ENCODE data around the gene DKK2. TPM values are rescaled to one million over a fixed set of nuclear protein-coding genes. Genes with fewer than 3 reads are reported as not detected.

DKK2 gene
- total RNA-seq, 1 experiment from 2014 or later, result not detected

GRCh38 chr4:106906728-106907127, 129.4 kb downstream of the DKK2 start:
- Histone ChIP-seq H3K27ac (no peak overlapping the region), H3K36me3 (ENCODE audit: low read depth) (no peaks in the 10 kb centered on the region), H3K4me2 (no peak overlapping the region), H3K79me2 (ENCODE audit: low read depth) (no peaks in the 10 kb centered on the region), H3K9me3 (ENCODE audit: insufficient read depth, low read depth) (no peaks in the 10 kb centered on the region), H3F3A (ENCODE audit: insufficient read depth, low read depth) (no peaks in the 10 kb centered on the region), H3K27me3 (ENCODE audit: insufficient read depth, low read depth) (no peaks in the 10 kb centered on the region), H3K4me1 (replicated peaks; ENCODE audit: insufficient read depth) (no peaks in the 10 kb centered on the region), H3K4me3 (no peak overlapping the region), H3K9me2 (ENCODE audit: insufficient read depth) (no peaks in the 10 kb centered on the region), H2AFZ (no peak overlapping the region), H4K20me1 (ENCODE audit: insufficient read depth) (no peaks in the 10 kb centered on the region)
- intact Hi-C loops (cut with micrococcal nuclease; ENCODE audit: unreplicated experiment), result no loop called here
- CTCF ChIA-PET, result no interaction called here
- POLR2A ChIA-PET (ENCODE audit: unreplicated experiment), result no interaction called here
- TF ChIP-seq EZH2 (IDR thresholded peaks at IDR 0.05; ENCODE audit: low read depth), result no peak
- TF ChIP-seq CTCF (conservative IDR thresholded peaks at IDR 0.05), result no peak
- no peak for DNase-seq
- no TSS peak for BruUV-seq (replicated peaks)

- Histone ChIP-seq H4K20me1 (ENCODE audit: insufficient read depth) (no peaks in the 10 kb centered on the region), H3K4me3 (no peak overlapping the region), H3K36me3 (ENCODE audit: low read depth) (no peaks in the 10 kb centered on the region), H3K27me3 (ENCODE audit: insufficient read depth, low read depth) (no peaks in the 10 kb centered on the region), H3K79me2 (ENCODE audit: low read depth) (no peaks in the 10 kb centered on the region), H3K4me2 (no peak overlapping the region), H3K9me2 (ENCODE audit: insufficient read depth) (no peaks in the 10 kb centered on the region), H3K9me3 (ENCODE audit: insufficient read depth, low read depth) (no peaks in the 10 kb centered on the region), H3K4me1 (replicated peaks; ENCODE audit: insufficient read depth) (no peaks in the 10 kb centered on the region), H3F3A (ENCODE audit: insufficient read depth, low read depth) (no peaks in the 10 kb centered on the region), H3K27ac (no peak overlapping the region), H2AFZ (no peak overlapping the region)
- intact Hi-C loops (cut with micrococcal nuclease; ENCODE audit: unreplicated experiment), result loop anchor here (1.0 to 2.0 kb wide), 2 partner anchors 529 to 570 kb away; no protein-coding TSS in a partner anchor
- DNase-seq, result peak in 1 of 2 experiments; percentile 7
- TF ChIP-seq CTCF (conservative IDR thresholded peaks at IDR 0.05) (peak; percentile 68), EZH2 (IDR thresholded peaks at IDR 0.05; ENCODE audit: low read depth) (no peak)
- no TSS peak for BruUV-seq (replicated peaks)
- ChIA-PET CTCF (interaction anchor here (0.6 kb wide), 2 partner anchors 98 to 290 kb away, joined by 3 to 5 read pairs; no protein-coding TSS in a partner anchor), POLR2A (ENCODE audit: unreplicated experiment) (no interaction called here)
These were observed 137.4 kb downstream of the DKK2 start for GRCh38 chr4:106898621-106899230.

GRCh38 chr4:106893903-106894302, 142.2 kb downstream of the DKK2 start:
- no peaks in the 10 kb centered on the region for H3K4me1 ChIP-seq (replicated peaks; ENCODE audit: insufficient read depth)
- H3K79me2 ChIP-seq (ENCODE audit: low read depth), result no peaks in the 10 kb centered on the region
- H3K4me2 ChIP-seq, result no peak overlapping the region
- DNase-seq, result no peak
- POLR2A ChIA-PET (ENCODE audit: unreplicated experiment), result no interaction called here
- H2AFZ ChIP-seq, result no peak overlapping the region
- TF ChIP-seq EZH2 (IDR thresholded peaks at IDR 0.05; ENCODE audit: low read depth) (no peak), CTCF (conservative IDR thresholded peaks at IDR 0.05) (no peak)
- CTCF ChIA-PET, result no interaction called here
- no TSS peak for BruUV-seq (replicated peaks)
- H3K9me2 ChIP-seq (ENCODE audit: insufficient read depth), result no peaks in the 10 kb centered on the region
- H3F3A ChIP-seq (ENCODE audit: insufficient read depth, low read depth), result no peaks in the 10 kb centered on the region
- no peaks in the 10 kb centered on the region for H3K9me3 ChIP-seq (ENCODE audit: insufficient read depth, low read depth)
- intact Hi-C loops (cut with micrococcal nuclease; ENCODE audit: unreplicated experiment), result no loop called here
- no peak overlapping the region for H3K27ac ChIP-seq
- no peaks in the 10 kb centered on the region for H3K36me3 ChIP-seq (ENCODE audit: low read depth)
- H3K4me3 ChIP-seq, result no peak overlapping the region
- no peaks in the 10 kb centered on the region for H4K20me1 ChIP-seq (ENCODE audit: insufficient read depth)
- no peaks in the 10 kb centered on the region for H3K27me3 ChIP-seq (ENCODE audit: insufficient read depth, low read depth)
